Breast epithelium (tissue), 4 donors: ENCODE results near the gene BARX2. TPM values are rescaled to one million over a fixed set of nuclear protein-coding genes. Genes with fewer than 3 reads are reported as not detected.

ENCODE experiments used
- DNase-seq, 2 donors: peaks; one replicate each; pipeline ENCODE4 v3.0.0-alpha.2; 2019; ENCODE audit warnings: low spot score in 2 of 2
- H3K27ac ChIP-seq, 2 donors: fragments of 200-600 bp; sonication (generic) in 1 of 2; one replicate each; pipeline ENCODE4 v1.5.1; 2016 to 2019; ENCODE audit warnings: mild to moderate bottlenecking in 1 of 2
- H3K27me3 ChIP-seq, 2 donors: fragments of 200-600 bp; sonication (generic) in 1 of 2; one replicate each; pipeline versions ENCODE4 v1.5.1 to v1.6.0; 2017 to 2019; ENCODE audit warnings: control low read depth in 1 of 2, mild to moderate bottlenecking in 1 of 2
- H3K36me3 ChIP-seq: fragments of 200-600 bp; one replicate; pipeline ENCODE4 v1.5.1; 2019
- H3K4me1 ChIP-seq, 2 donors: fragments of 200-600 bp; sonication (generic); one replicate each; pipeline ENCODE4 v1.5.1; 2016 to 2019; ENCODE audit warnings: control low read depth in 1 of 2
- H3K4me3 ChIP-seq, 3 donors: fragments of 200-600 bp; sonication (generic); 1 replicate in 2 of 3; 2 replicates in 1 of 3; pipeline ENCODE4 v1.5.1; 2016 to 2019; ENCODE audit warnings: mild to moderate bottlenecking in 3 of 3, moderate library complexity in 2 of 3
- H3K9me3 ChIP-seq, 2 donors: fragments of 200-600 bp; sonication (generic) in 1 of 2; one replicate each; pipeline ENCODE4 v1.5.1; 2016 to 2019; ENCODE audit warnings: control low read depth in 1 of 2
- CTCF ChIP-seq, 3 donors: fragments of 450-650 bp; IDR thresholded peaks; one replicate each; pipeline ENCODE4 v1.5.1; 2016 to 2017; ENCODE audit warnings: antibody characterized with exemption in 3 of 3, mild to moderate bottlenecking in 3 of 3, moderate library complexity in 3 of 3
- POLR2A ChIP-seq: fragments of 450-650 bp; IDR thresholded peaks from one replicate; pipeline ENCODE4 v1.6.1; 2016; ENCODE audit warnings: antibody characterized with exemption, mild to moderate bottlenecking, moderate library complexity
- POLR2AphosphoS5 ChIP-seq, 3 donors: sonication (generic); formaldehyde crosslinking; IDR thresholded peaks; one replicate each; pipeline ENCODE4 v1.6.1; 2017; ENCODE audit warnings: antibody characterized with exemption in 3 of 3
- intact Hi-C: fragments of 100-400 bp; cut with DNase I; formaldehyde crosslinking; loops from one replicate; pipeline ENCODE4 v1.15.1; 2023; ENCODE audit warnings: low total_unique reads
- total RNA-seq, 3 donors: library from RNA; depleted of rRNA; stranded (reverse); fragments of >200 nt; gene quantifications; one replicate each; pipeline ENCODE4 v1.1.0, GENCODE V29; 2016

The BARX2 gene
- total RNA-seq, 3 donors from 2014 or later: 8.2 to 19.5 TPM; not detected in 1

GRCh38 chr11:129427376-129427775 lies 51.7 kb downstream of the BARX2 start:
- Histone ChIP-seq H3K27ac (no peak overlapping the region), H3K36me3 (no peaks in the 10 kb centered on the region), H3K9me3 (peaks cover 0 to 8% of the 10 kb centered on the region in 2 donors), H3K27me3 (no peaks in the 10 kb centered on the region), H3K4me3 (no peak overlapping the region), H3K4me1 (no peaks in the 10 kb centered on the region)
- DNase-seq: no peak
- intact Hi-C loops: no loop called here
- TF ChIP-seq CTCF (IDR thresholded peaks at IDR 0.05): no peak

DNA sequence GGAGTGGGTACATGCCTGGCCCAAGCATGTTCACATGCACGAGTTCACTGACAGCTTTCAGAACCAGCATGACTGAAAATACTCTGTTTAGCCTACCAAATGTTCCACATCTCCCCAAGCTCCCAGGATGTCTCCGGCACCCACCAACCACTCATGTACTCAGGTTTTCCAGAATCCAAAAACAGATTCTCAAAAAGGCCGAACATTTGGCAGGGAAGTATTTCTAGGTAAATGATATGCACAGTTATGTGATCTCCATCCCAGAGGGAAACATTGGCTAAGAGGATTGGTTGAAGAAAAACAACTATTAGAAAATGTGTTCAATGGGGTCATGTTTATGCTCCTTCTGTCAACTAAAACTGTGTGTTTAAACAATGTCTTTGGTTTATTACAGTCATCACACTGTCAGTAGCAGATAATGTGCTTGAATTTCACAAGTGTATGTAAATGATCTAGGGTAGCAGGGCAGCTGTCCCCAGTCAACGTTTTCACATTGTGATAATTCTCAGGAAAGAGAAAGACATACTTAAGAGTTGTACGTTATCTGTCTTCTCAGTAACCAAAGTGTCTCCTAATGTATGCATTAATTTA lies 52.3 kb downstream of the BARX2 start:
- Histone ChIP-seq H3K4me1 (no peaks in the 10 kb centered on the region), H3K27me3 (no peaks in the 10 kb centered on the region), H3K4me3 (no peak overlapping the region), H3K9me3 (peaks cover 0 to 8% of the 10 kb centered on the region in 2 donors), H3K36me3 (no peaks in the 10 kb centered on the region), H3K27ac (no peak overlapping the region)
- intact Hi-C loops: no loop called here
- TF ChIP-seq CTCF (IDR thresholded peaks at IDR 0.05): no peak
- TF ChIP-seq POLR2AphosphoS5 (IDR thresholded peaks at IDR 0.05): no peak
- TF ChIP-seq POLR2A: no peak
- no peak for DNase-seq

DNA sequence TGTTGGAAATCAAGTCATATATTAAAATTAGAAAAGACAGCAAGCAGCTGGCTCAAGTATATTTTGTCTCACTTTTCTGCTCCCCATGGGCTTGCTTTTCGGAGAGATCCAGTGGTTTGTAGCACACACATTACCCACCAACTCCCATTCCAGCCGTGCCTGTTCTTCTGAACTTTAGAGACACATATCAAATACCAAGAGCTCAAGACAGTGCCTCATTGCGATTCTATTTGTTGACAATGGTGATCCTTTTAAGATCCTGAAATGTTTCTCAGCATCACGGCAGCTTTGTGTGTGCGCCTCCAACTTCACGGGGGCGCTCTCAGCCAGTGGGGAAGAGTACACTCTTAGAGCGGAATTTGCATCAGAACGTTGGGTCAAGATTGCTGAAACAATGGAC lies 52.9 kb downstream of the BARX2 start:
- no peak overlapping the region for H3K4me3 ChIP-seq
- intact Hi-C loops: no loop called here
- no peak overlapping the region for H3K27ac ChIP-seq
- no peak for DNase-seq
- no peaks in the 10 kb centered on the region for H3K4me1 ChIP-seq
- no peaks in the 10 kb centered on the region for H3K36me3 ChIP-seq
- H3K9me3 ChIP-seq: peaks cover 0 to 8% of the 10 kb centered on the region in 2 donors
- H3K27me3 ChIP-seq: no peaks in the 10 kb centered on the region
- TF ChIP-seq POLR2AphosphoS5 (IDR thresholded peaks at IDR 0.05): no peak
- TF ChIP-seq CTCF (IDR thresholded peaks at IDR 0.05): no peak
- TF ChIP-seq POLR2A: no peak

GRCh38 chr11:129434641-129435498 lies 59.2 kb downstream of the BARX2 start:
- Histone ChIP-seq H3K4me1 (peaks cover 0 to 1% of the 10 kb centered on the region in 2 donors), H3K4me3 (no peak overlapping the region), H3K9me3 (peaks cover 0 to 8% of the 10 kb centered on the region in 2 donors), H3K36me3 (no peaks in the 10 kb centered on the region), H3K27me3 (no peaks in the 10 kb centered on the region), H3K27ac (peak overlapping the region in 1 of 2 donors; percentile 19)
- intact Hi-C loops: no loop called here
- TF ChIP-seq POLR2A (no peak), POLR2AphosphoS5 (IDR thresholded peaks at IDR 0.05) (no peak), CTCF (IDR thresholded peaks at IDR 0.05) (no peak)
- no peak for DNase-seq
